IMR-90 (cell line): ENCODE data around the gene AFF2. TPM values are rescaled to one million over a fixed set of nuclear protein-coding genes. Genes with fewer than 3 reads are reported as not detected.

Experiments used
- ATAC-seq: fragments of 200-7000 bp; cut with Tn5 transposase; 2 replicates; pipeline ENCODE4 v1.9.1; 2020; ENCODE audit warnings: low read depth, mild to moderate bottlenecking, moderate library complexity
- BruUV-seq: library from RNA; stranded (reverse); fragments of 400-500 nt; replicated peaks from 2 replicates; lab custom pipeline; 2021; lab: Mats Ljungman, UMichigan
- CTCF ChIA-PET: fragments of 300-600 bp; formaldehyde crosslinking; extraction: SDS; loops from one replicate; lab custom pipeline; 2021; ENCODE audit warnings: antibody characterized with exemption; lab: Yijun Ruan, JAX
- POLR2A ChIA-PET: fragments of 300-600 bp; sonication (Branson Sonifier 250); formaldehyde crosslinking; loops from one replicate; lab custom pipeline; 2022; ENCODE audit warnings: antibody characterized with exemption; ENCODE audit not compliant: unreplicated experiment; lab: Charles Lee
- DNase-seq: peaks from one replicate; pipeline ENCODE4 v3.0.0; 2013
- H2AFZ ChIP-seq: replicated peaks from 2 replicates; pipeline ENCODE3; 2013; ENCODE audit warnings: low read length, mild to moderate bottlenecking; ENCODE audit not compliant: poor library complexity
- H2AK5ac ChIP-seq: 2 replicates; pipeline ENCODE4 v1.6.1; 2013; ENCODE audit warnings: low read depth, low read length, inconsistent platforms
- H2AK9ac ChIP-seq: replicated peaks from 2 replicates; pipeline ENCODE3; 2013; ENCODE audit warnings: mild to moderate bottlenecking, low read depth, low read length, moderate library complexity; ENCODE audit not compliant: poor library complexity
- H2BK120ac ChIP-seq: 2 replicates; pipeline ENCODE4 v1.6.1; 2013; ENCODE audit warnings: low read depth, low read length, inconsistent platforms
- H2BK15ac ChIP-seq: 3 replicates; pipeline ENCODE4 v1.6.1; 2013; ENCODE audit warnings: low read depth, low read length, inconsistent platforms
- H2BK20ac ChIP-seq: 2 replicates; pipeline ENCODE4 v1.6.1; 2013; ENCODE audit warnings: low read depth, mild to moderate bottlenecking, inconsistent platforms, low read length, moderate library complexity
- H2BK5ac ChIP-seq: 2 replicates; pipeline ENCODE4 v1.6.1; 2013; ENCODE audit warnings: mild to moderate bottlenecking, low read depth, low read length, inconsistent platforms; ENCODE audit not compliant: poor library complexity, severe bottlenecking
- H3K14ac ChIP-seq: replicated peaks from 2 replicates; pipeline ENCODE4 v1.6.1; 2013; ENCODE audit warnings: low read depth, low read length, inconsistent platforms
- H3K18ac ChIP-seq: 2 replicates; pipeline ENCODE4 v1.6.1; 2013; ENCODE audit warnings: low read depth, low read length, control low read depth
- H3K23ac ChIP-seq: 2 replicates; pipeline ENCODE4 v1.6.1; 2013; ENCODE audit warnings: low read depth, low read length, inconsistent platforms
- H3K27ac ChIP-seq: 2 replicates; pipeline ENCODE4 v1.5.1; 2013; ENCODE audit warnings: mild to moderate bottlenecking, control low read depth, low read length; ENCODE audit not compliant: insufficient read depth
- H3K27me3 ChIP-seq: 2 replicates; pipeline ENCODE4 v1.6.1; 2013; ENCODE audit warnings: low read length; ENCODE audit not compliant: control insufficient read depth, insufficient read depth
- H3K36me3 ChIP-seq: 2 replicates; pipeline ENCODE4 v1.6.1; 2013; ENCODE audit warnings: low read length, mixed read lengths; ENCODE audit not compliant: control insufficient read depth, insufficient read depth
- H3K4ac ChIP-seq: 2 replicates; pipeline ENCODE4 v1.6.1; 2013; ENCODE audit warnings: low read depth, low read length, inconsistent platforms
- H3K4me1 ChIP-seq: 2 replicates; pipeline ENCODE4 v1.6.1; 2013; ENCODE audit warnings: low read length, mixed read lengths; ENCODE audit not compliant: control insufficient read depth, insufficient read depth
- H3K4me2 ChIP-seq: 2 replicates; pipeline ENCODE4 v1.6.1; 2013; ENCODE audit warnings: low read depth, mild to moderate bottlenecking, control low read depth, low read length, moderate library complexity
- H3K4me3 ChIP-seq: 2 replicates; pipeline ENCODE4 v1.5.1; 2013; ENCODE audit warnings: low read depth, mild to moderate bottlenecking, control low read depth, low read length, moderate library complexity; ENCODE audit not compliant: insufficient read depth
- H3K56ac ChIP-seq: 2 replicates; pipeline ENCODE4 v1.6.1; 2013; ENCODE audit warnings: low read length, inconsistent platforms; ENCODE audit not compliant: insufficient read depth; ENCODE audit errors: extremely low read depth
- H3K79me1 ChIP-seq, 2 experiments: 2 replicates each; pipeline ENCODE4 v1.6.1; 2013; ENCODE audit warnings: low read length in 2 of 2, inconsistent platforms in 1 of 2, low read depth in 1 of 2
- H3K9ac ChIP-seq: 2 replicates; pipeline ENCODE4 v1.6.1; 2013; ENCODE audit warnings: low read depth, low read length, control low read depth
- H3K9me1 ChIP-seq: 2 replicates; pipeline ENCODE4 v1.6.1; 2013; ENCODE audit warnings: low read length, inconsistent platforms; ENCODE audit not compliant: insufficient read depth
- H3K9me3 ChIP-seq: 2 replicates; pipeline ENCODE4 v1.6.1; 2013; ENCODE audit warnings: low read length; ENCODE audit not compliant: control insufficient read depth, insufficient read depth
- H4K20me1 ChIP-seq: 2 replicates; pipeline ENCODE4 v1.6.1; 2013; ENCODE audit warnings: low read length, inconsistent platforms; ENCODE audit not compliant: insufficient read depth
- H4K5ac ChIP-seq: 2 replicates; pipeline ENCODE4 v1.6.1; 2013; ENCODE audit warnings: mild to moderate bottlenecking, low read depth, low read length, control low read depth
- H4K8ac ChIP-seq, 2 experiments: 2 replicates each; pipeline ENCODE4 v1.6.1; 2013; ENCODE audit warnings: low read depth in 2 of 2, low read length in 2 of 2, control low read depth in 1 of 2, inconsistent platforms in 1 of 2
- H4K91ac ChIP-seq: 2 replicates; pipeline ENCODE4 v1.6.1; 2013; ENCODE audit warnings: low read depth, low read length, inconsistent platforms; ENCODE audit not compliant: insufficient read depth
- BHLHE40 ChIP-seq: fragments of 150-350 bp; IDR thresholded peaks from 2 replicates; pipeline ENCODE4 v1.6.1; 2016; ENCODE audit warnings: mild to moderate bottlenecking, low read depth, low read length
- CHD1 ChIP-seq: IDR thresholded peaks from 2 replicates; pipeline ENCODE4 v1.6.1; 2012; ENCODE audit warnings: low read depth, low read length, improper control_type of control experiment
- CTCF ChIP-seq: conservative IDR thresholded peaks from 2 replicates; pipeline ENCODE4 v1.5.1; 2012; ENCODE audit warnings: mild to moderate bottlenecking, low read depth, low read length, improper control_type of control experiment
- ELK1 ChIP-seq: fragments of 150-350 bp; IDR thresholded peaks from 2 replicates; pipeline ENCODE4 v1.6.1; 2016; ENCODE audit warnings: low read depth, mild to moderate bottlenecking, low read length, moderate library complexity, borderline replicate concordance
- FOS ChIP-seq: fragments of 150-350 bp; IDR thresholded peaks from 2 replicates; pipeline ENCODE4 v1.6.1; 2016; ENCODE audit warnings: low read depth, low read length
- MAFK ChIP-seq: IDR thresholded peaks from 2 replicates; pipeline ENCODE4 v1.6.1; 2012; ENCODE audit warnings: low read depth, low read length, improper control_type of control experiment
- MAZ ChIP-seq: IDR thresholded peaks from 2 replicates; pipeline ENCODE4 v1.6.1; 2012; ENCODE audit warnings: low read depth, mild to moderate bottlenecking, low read length, improper control_type of control experiment, moderate library complexity, borderline replicate concordance
- MXI1 ChIP-seq: IDR thresholded peaks from 2 replicates; pipeline ENCODE4 v1.6.1; 2012; ENCODE audit warnings: low read depth, mild to moderate bottlenecking, low read length, moderate library complexity, borderline replicate concordance
- NFE2L2 ChIP-seq: fragments of 150-350 bp; IDR thresholded peaks from 2 replicates; pipeline ENCODE4 v1.6.1; 2016; ENCODE audit warnings: low read depth, mild to moderate bottlenecking, low read length
- POLR2A ChIP-seq: IDR thresholded peaks from 2 replicates; pipeline ENCODE4 v1.6.1; 2012; ENCODE audit warnings: mild to moderate bottlenecking, low read depth, low read length
- RCOR1 ChIP-seq: IDR thresholded peaks from 2 replicates; pipeline ENCODE4 v1.6.1; 2012; ENCODE audit warnings: mild to moderate bottlenecking, low read length, improper control_type of control experiment; ENCODE audit not compliant: insufficient replicate concordance
- RFX5 ChIP-seq: IDR thresholded peaks from 2 replicates; pipeline ENCODE4 v1.8.0; 2012; ENCODE audit warnings: low read depth, mild to moderate bottlenecking, low read length, moderate library complexity
- SMC3 ChIP-seq: fragments of 150-350 bp; IDR thresholded peaks from 2 replicates; pipeline ENCODE4 v1.6.1; 2016; ENCODE audit warnings: low read depth, mild to moderate bottlenecking, antibody characterized with exemption, low read length, moderate library complexity
- USF2 ChIP-seq: fragments of 150-350 bp; IDR thresholded peaks from 2 replicates; pipeline ENCODE4 v1.6.1; 2017; ENCODE audit warnings: mild to moderate bottlenecking, antibody characterized with exemption, low read length, low read depth
- WGBS, 2 experiments: methylation state at CpG; one replicate each; pipeline versions ENCODE4 v1.1.5 to v1.1.7; 2013; ENCODE audit warnings: missing lambda C conversion rate in 2 of 2; ENCODE audit not compliant: insufficient read length in 1 of 2; ENCODE audit errors: extremely low coverage in 2 of 2; 5-methylcytosine and 5-hydroxymethylcytosine counted together
- dilution Hi-C: fragments of 300-500 bp; cut with HindIII; formaldehyde crosslinking; loops from one replicate; pipeline ENCODE4 v1.14.3; 2018; ENCODE audit warnings: low sequenced_read_pairs; ENCODE audit not compliant: unreplicated experiment
- in situ Hi-C: fragments of 300-500 bp; cut with MboI; formaldehyde crosslinking; loops from 3 replicates; pipeline ENCODE4 v1.14.3; 2019; ENCODE audit warnings: low sequenced_read_pairs, inconsistent platforms, mixed read lengths
- intact Hi-C: fragments of 100-400 bp; cut with micrococcal nuclease; formaldehyde crosslinking; loops from 2 replicates; pipeline ENCODE4 v1.10.0; 2022
- polyA plus RNA-seq, 3 experiments: library from polyadenylated mRNA; depleted of rRNA; stranded (reverse); fragments of >200 nt; gene quantifications; 2 replicates each; pipeline ENCODE4 v1.2.3, GENCODE V29; 2012; ENCODE audit warnings: low replicate concordance in 1 of 3
- total RNA-seq: library from RNA; depleted of rRNA; stranded (reverse); fragments of >200 nt; gene quantifications from 2 replicates; pipeline ENCODE4 v1.2.3, GENCODE V29; 2012

The AFF2 gene
- total and polyA plus RNA-seq, 2 of the 4 experiments (the other 2 are of a cell fraction) = 0.15 to 0.72 TPM

- WGBS, 2 experiments = no CpG with 5 or more reads among the region's 5 CpGs
- Histone ChIP-seq H3K79me1 (no peaks in the 10 kb centered on the region), H3K4ac (no peak overlapping the region), H3K27me3 (no peaks in the 10 kb centered on the region), H2AK9ac (no peak overlapping the region), H3K14ac (no peak overlapping the region), H3K27ac (no peak overlapping the region), H3K18ac (no peak overlapping the region), H2BK120ac (no peak overlapping the region), H3K9me3 (no peaks in the 10 kb centered on the region), H3K9ac (no peak overlapping the region), H3K23ac (no peak overlapping the region), H4K8ac (no peak overlapping the region), H3K36me3 (no peaks in the 10 kb centered on the region), H4K20me1 (no peaks in the 10 kb centered on the region), H2BK20ac (no peak overlapping the region), H3K4me1 (no peaks in the 10 kb centered on the region), H2BK5ac (no peak overlapping the region), H4K91ac (no peak overlapping the region), H3K56ac (no peak overlapping the region), H2AK5ac (no peak overlapping the region), H3K9me1 (no peaks in the 10 kb centered on the region), H3K4me3 (no peak overlapping the region), H4K5ac (no peak overlapping the region), H2BK15ac (no peak overlapping the region), H3K4me2 (no peak overlapping the region), H2AFZ (no peak overlapping the region)
- peak; percentile 0 for DNase-seq
- in situ Hi-C loops = no loop called here
- dilution Hi-C loops = no loop called here
- no peak for ATAC-seq
- intact Hi-C loops = no loop called here
- BruUV-seq = no TSS peak
- no peak for TF ChIP-seq MXI1
- no peak for TF ChIP-seq FOS
- no peak for TF ChIP-seq ELK1
- no peak for TF ChIP-seq MAFK
- TF ChIP-seq USF2 = no peak
- no peak for TF ChIP-seq CHD1
- TF ChIP-seq RCOR1 = no peak
- TF ChIP-seq CTCF = no peak
- TF ChIP-seq BHLHE40 = no peak
- TF ChIP-seq MAZ = no peak
- TF ChIP-seq RFX5 = no peak
- TF ChIP-seq SMC3 = no peak
- TF ChIP-seq NFE2L2 = no peak
- no peak for TF ChIP-seq POLR2A
- CTCF ChIA-PET = no interaction called here
- POLR2A ChIA-PET = no interaction called here
Observed at GRCh38 chrX:148811236-148811635, 310.8 kb downstream of the AFF2 start.
